Measurements from ENCODE around the gene RIBC1. TPM values are rescaled to one million over a fixed set of nuclear protein-coding genes. Genes with fewer than 3 reads are reported as not detected.

Gene RIBC1
- total and polyA plus RNA-seq, 9 of the 15 experiments (the other 6 are each of a cell fraction or from before 2014, with no cell fraction given), result 0.07 to 0.51 (median 0.44) TPM

DNA sequence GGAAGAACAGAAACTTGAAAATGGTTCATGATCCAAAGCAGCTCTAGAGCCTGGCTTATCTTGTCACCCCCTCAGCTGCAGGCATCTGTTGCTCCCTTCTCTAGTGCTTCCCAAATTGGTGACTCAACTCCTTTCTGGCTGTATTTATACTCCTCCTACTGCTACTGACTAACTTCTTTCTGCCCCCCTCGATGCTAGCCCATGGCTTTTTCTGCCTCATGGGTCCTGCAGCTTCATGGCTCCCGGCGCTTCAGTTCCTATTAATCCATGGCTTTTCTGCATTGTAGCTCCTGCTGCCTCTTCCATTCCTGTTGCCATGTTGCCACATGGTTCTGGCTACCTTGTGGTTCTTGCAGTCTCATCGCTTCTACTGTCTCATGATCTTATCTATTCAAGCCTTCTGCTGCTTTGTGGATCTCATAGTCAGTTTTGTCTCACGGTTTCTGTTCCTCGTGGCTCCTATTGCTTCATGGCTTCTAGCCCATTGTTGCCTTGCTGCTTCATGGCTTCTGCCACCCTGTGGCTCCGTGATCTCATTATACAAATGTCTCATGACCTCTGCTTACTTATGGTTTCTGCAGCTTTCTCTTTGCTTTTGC is 48.4 kb upstream of the RIBC1 start (continued):
- TF ChIP-seq, protein P1, sequence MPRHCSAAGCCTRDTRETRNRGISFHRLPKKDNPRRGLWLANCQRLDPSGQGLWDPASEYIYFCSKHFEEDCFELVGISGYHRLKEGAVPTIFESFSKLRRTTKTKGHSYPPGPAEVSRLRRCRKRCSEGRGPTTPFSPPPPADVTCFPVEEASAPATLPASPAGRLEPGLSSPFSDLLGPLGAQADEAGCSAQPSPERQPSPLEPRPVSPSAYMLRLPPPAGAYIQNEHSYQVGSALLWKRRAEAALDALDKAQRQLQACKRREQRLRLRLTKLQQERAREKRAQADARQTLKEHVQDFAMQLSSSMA (CRISPR knock-in tag; IDR thresholded peaks at IDR 0.05), result no peak
- TF ChIP-seq, protein P2, sequence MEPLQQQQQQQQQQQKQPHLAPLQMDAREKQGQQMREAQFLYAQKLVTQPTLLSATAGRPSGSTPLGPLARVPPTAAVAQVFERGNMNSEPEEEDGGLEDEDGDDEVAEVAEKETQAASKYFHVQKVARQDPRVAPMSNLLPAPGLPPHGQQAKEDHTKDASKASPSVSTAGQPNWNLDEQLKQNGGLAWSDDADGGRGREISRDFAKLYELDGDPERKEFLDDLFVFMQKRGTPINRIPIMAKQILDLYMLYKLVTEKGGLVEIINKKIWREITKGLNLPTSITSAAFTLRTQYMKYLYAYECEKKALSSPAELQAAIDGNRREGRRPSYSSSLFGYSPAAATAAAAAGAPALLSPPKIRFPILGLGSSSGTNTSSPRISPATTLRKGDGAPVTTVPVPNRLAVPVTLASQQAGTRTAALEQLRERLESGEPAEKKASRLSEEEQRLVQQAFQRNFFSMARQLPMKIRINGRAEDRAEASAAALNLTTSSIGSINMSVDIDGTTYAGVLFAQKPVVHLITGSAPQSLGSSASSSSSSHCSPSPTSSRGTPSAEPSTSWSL (CRISPR knock-in tag; IDR thresholded peaks at IDR 0.05; ENCODE audit: borderline replicate concordance), result no peak
- no peak for TF ChIP-seq TARDBP (IDR thresholded peaks at IDR 0.05)
- TF ChIP-seq ADNP (tag; IDR thresholded peaks at IDR 0.05), result no peak
- TF ChIP-seq, protein P3, sequence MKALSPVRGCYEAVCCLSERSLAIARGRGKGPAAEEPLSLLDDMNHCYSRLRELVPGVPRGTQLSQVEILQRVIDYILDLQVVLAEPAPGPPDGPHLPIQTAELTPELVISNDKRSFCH (CRISPR knock-in tag; IDR thresholded peaks at IDR 0.05), result no peak
- TF ChIP-seq, protein P3 (tag; IDR thresholded peaks at IDR 0.05), result no peak
- no peak for TF ChIP-seq ZNF436 (CRISPR knock-in tag; IDR thresholded peaks at IDR 0.05)
- TF ChIP-seq, protein P4, sequence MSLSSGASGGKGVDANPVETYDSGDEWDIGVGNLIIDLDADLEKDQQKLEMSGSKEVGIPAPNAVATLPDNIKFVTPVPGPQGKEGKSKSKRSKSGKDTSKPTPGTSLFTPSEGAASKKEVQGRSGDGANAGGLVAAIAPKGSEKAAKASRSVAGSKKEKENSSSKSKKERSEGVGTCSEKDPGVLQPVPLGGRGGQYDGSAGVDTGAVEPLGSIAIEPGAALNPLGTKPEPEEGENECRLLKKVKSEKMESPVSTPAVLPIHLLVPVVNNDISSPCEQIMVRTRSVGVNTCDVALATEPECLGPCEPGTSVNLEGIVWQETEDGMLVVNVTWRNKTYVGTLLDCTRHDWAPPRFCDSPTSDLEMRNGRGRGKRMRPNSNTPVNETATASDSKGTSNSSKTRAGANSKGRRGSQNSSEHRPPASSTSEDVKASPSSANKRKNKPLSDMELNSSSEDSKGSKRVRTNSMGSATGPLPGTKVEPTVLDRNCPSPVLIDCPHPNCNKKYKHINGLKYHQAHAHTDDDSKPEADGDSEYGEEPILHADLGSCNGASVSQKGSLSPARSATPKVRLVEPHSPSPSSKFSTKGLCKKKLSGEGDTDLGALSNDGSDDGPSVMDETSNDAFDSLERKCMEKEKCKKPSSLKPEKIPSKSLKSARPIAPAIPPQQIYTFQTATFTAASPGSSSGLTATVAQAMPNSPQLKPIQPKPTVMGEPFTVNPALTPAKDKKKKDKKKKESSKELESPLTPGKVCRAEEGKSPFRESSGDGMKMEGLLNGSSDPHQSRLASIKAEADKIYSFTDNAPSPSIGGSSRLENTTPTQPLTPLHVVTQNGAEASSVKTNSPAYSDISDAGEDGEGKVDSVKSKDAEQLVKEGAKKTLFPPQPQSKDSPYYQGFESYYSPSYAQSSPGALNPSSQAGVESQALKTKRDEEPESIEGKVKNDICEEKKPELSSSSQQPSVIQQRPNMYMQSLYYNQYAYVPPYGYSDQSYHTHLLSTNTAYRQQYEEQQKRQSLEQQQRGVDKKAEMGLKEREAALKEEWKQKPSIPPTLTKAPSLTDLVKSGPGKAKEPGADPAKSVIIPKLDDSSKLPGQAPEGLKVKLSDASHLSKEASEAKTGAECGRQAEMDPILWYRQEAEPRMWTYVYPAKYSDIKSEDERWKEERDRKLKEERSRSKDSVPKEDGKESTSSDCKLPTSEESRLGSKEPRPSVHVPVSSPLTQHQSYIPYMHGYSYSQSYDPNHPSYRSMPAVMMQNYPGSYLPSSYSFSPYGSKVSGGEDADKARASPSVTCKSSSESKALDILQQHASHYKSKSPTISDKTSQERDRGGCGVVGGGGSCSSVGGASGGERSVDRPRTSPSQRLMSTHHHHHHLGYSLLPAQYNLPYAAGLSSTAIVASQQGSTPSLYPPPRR (CRISPR knock-in tag; IDR thresholded peaks at IDR 0.05; ENCODE audit: borderline replicate concordance), result no peak
- TF ChIP-seq, protein P5, sequence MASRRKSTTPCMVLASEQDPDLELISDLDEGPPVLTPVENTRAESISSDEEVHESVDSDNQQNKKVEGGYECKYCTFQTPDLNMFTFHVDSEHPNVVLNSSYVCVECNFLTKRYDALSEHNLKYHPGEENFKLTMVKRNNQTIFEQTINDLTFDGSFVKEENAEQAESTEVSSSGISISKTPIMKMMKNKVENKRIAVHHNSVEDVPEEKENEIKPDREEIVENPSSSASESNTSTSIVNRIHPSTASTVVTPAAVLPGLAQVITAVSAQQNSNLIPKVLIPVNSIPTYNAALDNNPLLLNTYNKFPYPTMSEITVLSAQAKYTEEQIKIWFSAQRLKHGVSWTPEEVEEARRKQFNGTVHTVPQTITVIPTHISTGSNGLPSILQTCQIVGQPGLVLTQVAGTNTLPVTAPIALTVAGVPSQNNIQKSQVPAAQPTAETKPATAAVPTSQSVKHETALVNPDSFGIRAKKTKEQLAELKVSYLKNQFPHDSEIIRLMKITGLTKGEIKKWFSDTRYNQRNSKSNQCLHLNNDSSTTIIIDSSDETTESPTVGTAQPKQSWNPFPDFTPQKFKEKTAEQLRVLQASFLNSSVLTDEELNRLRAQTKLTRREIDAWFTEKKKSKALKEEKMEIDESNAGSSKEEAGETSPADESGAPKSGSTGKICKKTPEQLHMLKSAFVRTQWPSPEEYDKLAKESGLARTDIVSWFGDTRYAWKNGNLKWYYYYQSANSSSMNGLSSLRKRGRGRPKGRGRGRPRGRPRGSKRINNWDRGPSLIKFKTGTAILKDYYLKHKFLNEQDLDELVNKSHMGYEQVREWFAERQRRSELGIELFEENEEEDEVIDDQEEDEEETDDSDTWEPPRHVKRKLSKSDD (conservative IDR thresholded peaks at IDR 0.05; ENCODE audit: low read length), result no peak
- no peak for TF ChIP-seq KLF6 (CRISPR knock-in tag; IDR thresholded peaks at IDR 0.05; ENCODE audit: borderline replicate concordance)
- TF ChIP-seq NR1H2 (CRISPR knock-in tag; IDR thresholded peaks at IDR 0.05), result no peak
- TF ChIP-seq, protein P6, sequence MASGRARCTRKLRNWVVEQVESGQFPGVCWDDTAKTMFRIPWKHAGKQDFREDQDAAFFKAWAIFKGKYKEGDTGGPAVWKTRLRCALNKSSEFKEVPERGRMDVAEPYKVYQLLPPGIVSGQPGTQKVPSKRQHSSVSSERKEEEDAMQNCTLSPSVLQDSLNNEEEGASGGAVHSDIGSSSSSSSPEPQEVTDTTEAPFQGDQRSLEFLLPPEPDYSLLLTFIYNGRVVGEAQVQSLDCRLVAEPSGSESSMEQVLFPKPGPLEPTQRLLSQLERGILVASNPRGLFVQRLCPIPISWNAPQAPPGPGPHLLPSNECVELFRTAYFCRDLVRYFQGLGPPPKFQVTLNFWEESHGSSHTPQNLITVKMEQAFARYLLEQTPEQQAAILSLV (tag; IDR thresholded peaks at IDR 0.05), result peak; percentile 15; the same call in 1 of the 2 replicates
- TF ChIP-seq, protein P7, sequence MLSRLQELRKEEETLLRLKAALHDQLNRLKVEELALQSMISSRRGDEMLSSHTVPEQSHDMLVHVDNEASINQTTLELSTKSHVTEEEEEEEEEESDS (CRISPR knock-in tag; IDR thresholded peaks at IDR 0.05), result no peak
- no peak for TF ChIP-seq ESRRB (CRISPR knock-in tag; IDR thresholded peaks at IDR 0.05; ENCODE audit: borderline replicate concordance)
- TF ChIP-seq MAZ (CRISPR knock-in tag; conservative IDR thresholded peaks at IDR 0.05 in 1 of 2, IDR thresholded peaks at IDR 0.05 in 1 of 2), result no peak
- TF ChIP-seq FOXJ2 (tag; IDR thresholded peaks at IDR 0.05), result no peak; the same call in 1 of the 2 replicates
